Activated naive CD4-positive, alpha-beta T cell treated with anti-CD3 and anti-CD28 coated beads, Interleukin-2, amount 10 ng/mL, durations not matched to agents 7 days and 5 days (primary cell): ENCODE data around the gene EXOSC6.
"Not testable (repeated sequence)": the region's sequence is repeated elsewhere in the genome, so short reads cannot be mapped to it uniquely, and the experiment has no call there.

Experiments used
- CTCF ChIA-PET: fragments of 350-600 bp; sonication (Branson Sonifier 250); formaldehyde crosslinking; loops from one replicate; lab custom pipeline; 2021; ENCODE audit warnings: antibody characterized with exemption; lab: Charles Lee
- DNase-seq: peaks from one replicate; pipeline ENCODE4 v3.0.0-alpha.2; 2020
- H3K27ac Mint-ChIP-seq: one replicate; pipeline ENCODE4 v1.8.0; 2021; ENCODE audit warnings: mild to moderate bottlenecking, moderate library complexity, mixed read lengths
- H3K27me3 Mint-ChIP-seq: one replicate; pipeline ENCODE4 v1.8.0; 2021; ENCODE audit warnings: mild to moderate bottlenecking, mixed read lengths
- H3K36me3 Mint-ChIP-seq: one replicate; pipeline ENCODE4 v1.8.0; 2021; ENCODE audit warnings: mixed read lengths
- H3K4me1 Mint-ChIP-seq: one replicate; pipeline ENCODE4 v1.8.0; 2021; ENCODE audit warnings: mixed read lengths
- H3K4me3 Mint-ChIP-seq: one replicate; pipeline ENCODE4 v1.8.0; 2021; ENCODE audit warnings: mild to moderate bottlenecking, moderate library complexity, mixed read lengths
- H3K9me3 Mint-ChIP-seq: one replicate; pipeline ENCODE4 v1.8.0; 2021; ENCODE audit warnings: mixed read lengths

Gene EXOSC6

DNA sequence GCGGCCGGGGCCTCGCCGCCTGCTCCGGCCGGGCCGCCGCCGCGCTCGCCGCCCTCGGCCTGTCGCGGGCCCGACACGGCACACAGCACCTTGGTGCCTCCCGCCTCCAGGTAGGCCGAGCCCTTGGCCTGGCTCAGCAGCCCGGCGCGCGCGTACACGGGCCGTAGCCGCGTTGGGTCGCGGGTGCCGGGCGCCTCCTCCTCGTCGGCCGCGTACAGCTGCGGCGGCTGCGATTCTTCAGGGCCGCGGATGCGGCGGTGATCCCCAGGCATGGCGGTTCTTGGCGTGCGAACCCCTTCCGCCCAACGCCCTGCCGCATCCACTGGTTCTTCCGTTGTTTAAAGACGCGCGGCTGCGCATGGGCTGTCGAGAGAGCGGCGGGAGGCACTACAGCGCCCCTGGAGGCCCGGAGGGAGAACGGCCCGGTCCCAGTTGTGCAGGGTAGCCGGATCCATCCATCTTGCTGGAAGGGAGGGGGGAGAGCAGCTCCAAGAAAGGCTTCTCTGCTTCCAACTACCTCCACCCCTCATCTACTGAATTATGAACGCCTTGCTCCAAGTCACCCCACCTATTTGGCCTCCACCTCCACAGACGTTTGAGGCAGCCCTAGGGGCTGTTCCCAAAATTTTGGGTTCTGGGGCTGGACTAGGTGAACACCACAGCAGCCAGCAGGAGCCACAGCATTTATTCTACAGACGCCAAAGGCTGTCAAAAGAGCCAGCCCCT lies at the start of gene EXOSC6:
Gene EXOSC6 (minus strand): TSS at position 312 of the 726 bp plus-strand sequence. CDS start 40 bp downstream, at position 272.
- DNase-seq = peak; percentile 96
- H3K27ac Mint-ChIP-seq = peak within 1 kb of the TSS; percentile 97
- H3K9me3 Mint-ChIP-seq = no peaks in the 10 kb centered on the region
- peaks cover 39% of the 10 kb centered on the region for H3K36me3 Mint-ChIP-seq
- H3K4me3 Mint-ChIP-seq = peak within 1 kb of the TSS; percentile 87
- CTCF ChIA-PET = interaction anchor here (0.6 to 2.9 kb wide), 13 partner anchors 11 to 1596 kb away, joined by 3 to 15 read pairs (median 5); partner anchors contain the start of gene DDX19B
- no peaks in the 10 kb centered on the region for H3K27me3 Mint-ChIP-seq
- peaks cover 25% of the 10 kb centered on the region for H3K4me1 Mint-ChIP-seq

GRCh38 chr16:70301121-70301520 lies 49.4 kb upstream of the EXOSC6 start:
- DNase-seq = no peak
- CTCF ChIA-PET = no interaction called here
- Mint-ChIP-seq H3K9me3 (peaks cover 12% of the 10 kb centered on the region), H3K4me1 (peaks cover 49% of the 10 kb centered on the region), H3K27ac (peak overlapping the region; percentile 74), H3K27me3 (no peaks in the 10 kb centered on the region), H3K4me3 (peak overlapping the region; percentile 16), H3K36me3 (peaks cover 36% of the 10 kb centered on the region)

- Mint-ChIP-seq H3K36me3 (peaks cover 32% of the 10 kb centered on the region), H3K9me3 (peaks cover 12% of the 10 kb centered on the region), H3K27me3 (no peaks in the 10 kb centered on the region), H3K4me1 (peaks cover 42% of the 10 kb centered on the region), H3K4me3 (peak within 1 kb of the TSS; percentile 97), H3K27ac (peak within 1 kb of the TSS; percentile 98)
- peak; percentile 82 for DNase-seq
- CTCF ChIA-PET = interaction anchor here (1.3 to 3.4 kb wide), 4 partner anchors 9 to 47 kb away, joined by 3 to 11 read pairs (median 6); partner anchors contain the start of genes AARS1 and EXOSC6
These were observed 47.5 kb upstream of the EXOSC6 start, which contains the start of gene DDX19B for GRCh38 chr16:70298988-70299938. Gene DDX19B, plus strand, starts transcription at chr16:70299186. Its CDS starts 112 bp downstream, at chr16:70299298.

DNA sequence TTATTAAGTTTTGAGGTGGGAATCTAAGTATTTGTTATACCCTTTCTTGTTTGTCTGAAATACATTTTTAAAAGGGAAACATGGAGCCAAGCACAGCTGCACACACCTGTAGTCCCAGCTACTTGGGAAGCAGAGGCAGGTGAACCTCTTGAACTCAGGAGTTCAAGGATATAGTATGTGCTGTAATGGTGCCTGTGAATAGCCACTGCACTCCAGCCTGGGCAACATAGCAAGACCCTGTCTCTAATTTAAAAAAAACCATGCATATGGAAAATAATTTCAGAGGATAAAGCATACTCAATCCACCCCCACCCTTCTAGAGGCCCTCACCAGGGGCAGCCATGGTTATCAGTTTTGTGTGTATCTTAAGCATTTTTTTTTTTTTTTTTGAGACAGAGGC lies 43.9 kb upstream of the EXOSC6 start:
- no peak overlapping the region for H3K4me3 Mint-ChIP-seq
- H3K9me3 Mint-ChIP-seq = peaks cover 2% of the 10 kb centered on the region
- no peaks in the 10 kb centered on the region for H3K27me3 Mint-ChIP-seq
- H3K36me3 Mint-ChIP-seq = peaks cover 10% of the 10 kb centered on the region
- DNase-seq = no peak
- peaks cover 27% of the 10 kb centered on the region for H3K4me1 Mint-ChIP-seq
- CTCF ChIA-PET = interaction anchor here (0.8 kb wide), 1 partner anchor 44 kb away, joined by 3 read pairs; no protein-coding TSS in a partner anchor
- no peak overlapping the region for H3K27ac Mint-ChIP-seq

GRCh38 chr16:70294385-70295025 lies 42.8 kb upstream of the EXOSC6 start:
- H3K4me3 Mint-ChIP-seq = no peak overlapping the region
- H3K27me3 Mint-ChIP-seq = no peaks in the 10 kb centered on the region
- peaks cover 3% of the 10 kb centered on the region for H3K36me3 Mint-ChIP-seq
- CTCF ChIA-PET = no interaction called here
- DNase-seq = no peak
- peaks cover 22% of the 10 kb centered on the region for H3K4me1 Mint-ChIP-seq
- H3K27ac Mint-ChIP-seq = no peak overlapping the region
- H3K9me3 Mint-ChIP-seq = no peaks in the 10 kb centered on the region

GRCh38 chr16:70292148-70292547 lies 40.4 kb upstream of the EXOSC6 start:
- H3K9me3 Mint-ChIP-seq, CTCF ChIA-PET: not testable (repeated sequence)
- peaks cover 27% of the 10 kb centered on the region for H3K4me1 Mint-ChIP-seq

GRCh38 chr16:70290949-70291519 lies 39.3 kb upstream of the EXOSC6 start:
- H3K36me3 Mint-ChIP-seq = peaks cover 6% of the 10 kb centered on the region
- no peak overlapping the region for H3K27ac Mint-ChIP-seq
- no peak overlapping the region for H3K4me3 Mint-ChIP-seq
- CTCF ChIA-PET = interaction anchor here (1.4 to 1.6 kb wide), 2 partner anchors 8 to 39 kb away, joined by 5 to 8 read pairs; partner anchors contain the start of genes DDX19B and EXOSC6
- H3K4me1 Mint-ChIP-seq = peaks cover 30% of the 10 kb centered on the region
- no peak for DNase-seq
- H3K27me3 Mint-ChIP-seq = no peaks in the 10 kb centered on the region
- H3K9me3 Mint-ChIP-seq = no peaks in the 10 kb centered on the region

More at GRCh38 chr16:70292148-70292547, 40.4 kb upstream of the EXOSC6 start:
- not testable (repeated sequence) for DNase-seq, H3K4me3 Mint-ChIP-seq, H3K36me3 Mint-ChIP-seq, H3K27me3 Mint-ChIP-seq, H3K27ac Mint-ChIP-seq

- H3K27me3 Mint-ChIP-seq = no peaks in the 10 kb centered on the region
- H3K9me3 Mint-ChIP-seq = no peaks in the 10 kb centered on the region
- H3K36me3 Mint-ChIP-seq = peaks cover 11% of the 10 kb centered on the region
- H3K27ac Mint-ChIP-seq = peak within 1 kb of the TSS; percentile 99
- H3K4me3 Mint-ChIP-seq = peak within 1 kb of the TSS; percentile 97
- peaks cover 40% of the 10 kb centered on the region for H3K4me1 Mint-ChIP-seq
- DNase-seq = peak; percentile 97
- CTCF ChIA-PET = interaction anchor here (1.0 to 2.0 kb wide), 3 partner anchors 10 to 22 kb away, joined by 3 to 10 read pairs (median 8); partner anchors contain the start of gene DDX19B
These were observed 37.7 kb upstream of the EXOSC6 start, which contains the start of gene AARS1 for GRCh38 chr16:70289229-70290094. Gene AARS1, minus strand, starts transcription at chr16:70289506. Its CDS starts 6,743 bp downstream, at chr16:70282763.

- Mint-ChIP-seq H3K36me3 (peaks cover 26% of the 10 kb centered on the region), H3K4me1 (peaks cover 60% of the 10 kb centered on the region), H3K27ac (peak overlapping the region; percentile 99), H3K4me3 (peak overlapping the region; percentile 97)
- H3K27me3 Mint-ChIP-seq, H3K9me3 Mint-ChIP-seq, DNase-seq: not testable (repeated sequence)
- CTCF ChIA-PET = interaction anchor here (1.0 to 2.0 kb wide), 2 partner anchors 20 to 37 kb away, joined by 3 to 10 read pairs; no protein-coding TSS in a partner anchor
These were observed 35.7 kb upstream of the EXOSC6 start for GRCh38 chr16:70287304-70287971.

GRCh38 chr16:70276392-70276791 lies 24.7 kb upstream of the EXOSC6 start:
- Mint-ChIP-seq H3K36me3 (peaks cover 49% of the 10 kb centered on the region), H3K27me3 (no peaks in the 10 kb centered on the region), H3K4me1 (peaks cover 2% of the 10 kb centered on the region), H3K4me3 (no peak overlapping the region), H3K27ac (no peak overlapping the region), H3K9me3 (no peaks in the 10 kb centered on the region)
- CTCF ChIA-PET = no interaction called here
- no peak for DNase-seq

- peaks cover 48% of the 10 kb centered on the region for H3K36me3 Mint-ChIP-seq
- CTCF ChIA-PET = interaction anchor here (2.0 kb wide), 1 partner anchor 20 kb away, joined by 8 read pairs; the partner anchor contains the start of gene EXOSC6
- H3K4me3 Mint-ChIP-seq = no peak overlapping the region
- DNase-seq = no peak
- H3K27me3 Mint-ChIP-seq = no peaks in the 10 kb centered on the region
- H3K4me1 Mint-ChIP-seq = no peaks in the 10 kb centered on the region
- H3K27ac Mint-ChIP-seq = no peak overlapping the region
- no peaks in the 10 kb centered on the region for H3K9me3 Mint-ChIP-seq
These were observed 20.0 kb upstream of the EXOSC6 start for GRCh38 chr16:70271696-70272095.

GRCh38 chr16:70270176-70270575 lies 18.4 kb upstream of the EXOSC6 start:
- peaks cover 48% of the 10 kb centered on the region for H3K36me3 Mint-ChIP-seq
- H3K9me3 Mint-ChIP-seq = no peaks in the 10 kb centered on the region
- CTCF ChIA-PET = interaction anchor here (2.0 kb wide), 1 partner anchor 19 kb away, joined by 8 read pairs; the partner anchor contains the start of gene EXOSC6
- no peak overlapping the region for H3K27ac Mint-ChIP-seq
- DNase-seq = no peak
- no peak overlapping the region for H3K4me3 Mint-ChIP-seq
- H3K27me3 Mint-ChIP-seq = no peaks in the 10 kb centered on the region
- no peaks in the 10 kb centered on the region for H3K4me1 Mint-ChIP-seq
